ENCODE results near the gene IFITM1. TPM values are rescaled to one million over a fixed set of nuclear protein-coding genes. Genes with fewer than 3 reads are reported as not detected.
"Not testable (repeated sequence)": the region's sequence is repeated elsewhere in the genome, so short reads cannot be mapped to it uniquely, and the experiment has no call there.

IFITM1 gene
- 10 to 100 TPM; 95.7 to 97.1 TPM for total RNA-seq

GRCh38 chr11:313787-314553 lies at the start of gene IFITM1:
Gene IFITM1, plus strand, starts transcription at chr11:314040. Its CDS starts 131 bp downstream, at chr11:314171.
- Mint-ChIP-seq H3K9me3 (no peaks in the 10 kb centered on the region), H3K27me3 (no peaks in the 10 kb centered on the region), H3K36me3 (ENCODE audit: low read depth) (peaks cover 59% of the 10 kb centered on the region), H3K4me1 (peaks cover 28% of the 10 kb centered on the region), H3K27ac (peak within 1 kb of the TSS; percentile 89), H3K4me3 (peak within 1 kb of the TSS; percentile 91)
- ATAC-seq (replicated peaks) = peak; percentile 55

GRCh38 chr11:266676-267439 lies 47.0 kb upstream of the IFITM1 start:
- no peaks in the 10 kb centered on the region for H3K27me3 Mint-ChIP-seq
- ATAC-seq (replicated peaks) = peak; percentile 69
- H3K36me3 Mint-ChIP-seq (ENCODE audit: low read depth) = peaks cover 20% of the 10 kb centered on the region
- H3K27ac Mint-ChIP-seq = peak overlapping the region; percentile 96
- H3K4me3 Mint-ChIP-seq = peak overlapping the region; percentile 84
- no peaks in the 10 kb centered on the region for H3K9me3 Mint-ChIP-seq
- peaks cover 13% of the 10 kb centered on the region for H3K4me1 Mint-ChIP-seq

- Mint-ChIP-seq H3K4me3 (peak overlapping the region; percentile 84), H3K36me3 (ENCODE audit: low read depth) (peaks cover 20% of the 10 kb centered on the region), H3K9me3 (no peaks in the 10 kb centered on the region)
These were observed 46.3 kb upstream of the IFITM1 start for GRCh38 chr11:267491-267994.

GRCh38 chr11:268716-269145 lies 45.1 kb upstream of the IFITM1 start:
- not testable (repeated sequence) for H3K9me3 Mint-ChIP-seq, H3K27me3 Mint-ChIP-seq
- peak; percentile 43 for ATAC-seq (replicated peaks)
- H3K27ac Mint-ChIP-seq = peak overlapping the region; percentile 96
- peaks cover 13% of the 10 kb centered on the region for H3K4me1 Mint-ChIP-seq
- H3K4me3 Mint-ChIP-seq = peak overlapping the region; percentile 84
- peaks cover 20% of the 10 kb centered on the region for H3K36me3 Mint-ChIP-seq (ENCODE audit: low read depth)

More at GRCh38 chr11:267491-267994, 46.3 kb upstream of the IFITM1 start:
- peak; percentile 17 for ATAC-seq (replicated peaks)
- no peaks in the 10 kb centered on the region for H3K27me3 Mint-ChIP-seq
- H3K4me1 Mint-ChIP-seq = peaks cover 13% of the 10 kb centered on the region
- H3K27ac Mint-ChIP-seq = peak overlapping the region; percentile 96

GRCh38 chr11:269146-269890 lies 44.5 kb upstream of the IFITM1 start:
- Mint-ChIP-seq H3K36me3 (ENCODE audit: low read depth) (peaks cover 20% of the 10 kb centered on the region), H3K27ac (peak overlapping the region; percentile 96), H3K9me3 (no peaks in the 10 kb centered on the region), H3K4me3 (peak overlapping the region; percentile 84), H3K27me3 (no peaks in the 10 kb centered on the region), H3K4me1 (peaks cover 13% of the 10 kb centered on the region)
- peak; percentile 83 for ATAC-seq (replicated peaks)

GRCh38 chr11:270451-271318 lies 43.2 kb upstream of the IFITM1 start:
- no peak for ATAC-seq (replicated peaks)
- Mint-ChIP-seq H3K36me3 (ENCODE audit: low read depth) (peaks cover 20% of the 10 kb centered on the region), H3K4me3 (no peak overlapping the region), H3K4me1 (peaks cover 13% of the 10 kb centered on the region), H3K9me3 (no peaks in the 10 kb centered on the region), H3K27ac (no peak overlapping the region), H3K27me3 (no peaks in the 10 kb centered on the region)

GRCh38 chr11:271319-271715 lies 42.5 kb upstream of the IFITM1 start:
- ATAC-seq (replicated peaks) = no peak
- H3K4me1 Mint-ChIP-seq = peaks cover 13% of the 10 kb centered on the region
- no peaks in the 10 kb centered on the region for H3K9me3 Mint-ChIP-seq
- no peak overlapping the region for H3K4me3 Mint-ChIP-seq
- peaks cover 20% of the 10 kb centered on the region for H3K36me3 Mint-ChIP-seq (ENCODE audit: low read depth)
- no peaks in the 10 kb centered on the region for H3K27me3 Mint-ChIP-seq
- no peak overlapping the region for H3K27ac Mint-ChIP-seq

- Mint-ChIP-seq H3K9me3 (no peaks in the 10 kb centered on the region), H3K4me3 (no peak overlapping the region), H3K27ac (peak overlapping the region; percentile 26), H3K27me3 (no peaks in the 10 kb centered on the region), H3K4me1 (peaks cover 18% of the 10 kb centered on the region), H3K36me3 (ENCODE audit: low read depth) (peaks cover 19% of the 10 kb centered on the region)
- no peak for ATAC-seq (replicated peaks)
These were observed 41.5 kb upstream of the IFITM1 start for GRCh38 chr11:272195-272930.

GRCh38 chr11:272931-273198 lies 41.0 kb upstream of the IFITM1 start:
- Mint-ChIP-seq H3K27me3 (no peaks in the 10 kb centered on the region), H3K36me3 (ENCODE audit: low read depth) (peaks cover 15% of the 10 kb centered on the region), H3K27ac (no peak overlapping the region), H3K4me1 (peaks cover 23% of the 10 kb centered on the region), H3K4me3 (no peak overlapping the region), H3K9me3 (peaks cover 4% of the 10 kb centered on the region)
- ATAC-seq (replicated peaks) = no peak

GRCh38 chr11:276219-276618 lies 37.6 kb upstream of the IFITM1 start:
- no peak overlapping the region for H3K4me3 Mint-ChIP-seq
- H3K36me3 Mint-ChIP-seq (ENCODE audit: low read depth) = peaks cover 11% of the 10 kb centered on the region
- no peaks in the 10 kb centered on the region for H3K27me3 Mint-ChIP-seq
- no peak for ATAC-seq (replicated peaks)
- no peak overlapping the region for H3K27ac Mint-ChIP-seq
- H3K4me1 Mint-ChIP-seq = peaks cover 17% of the 10 kb centered on the region
- peaks cover 4% of the 10 kb centered on the region for H3K9me3 Mint-ChIP-seq

GRCh38 chr11:278001-278951 lies 35.6 kb upstream of the IFITM1 start, which contains the start of gene NLRP6:
Gene NLRP6, plus strand, starts transcription at chr11:278407. Its CDS starts 163 bp downstream, at chr11:278570.
- Mint-ChIP-seq H3K27me3 (peaks cover 5% of the 10 kb centered on the region), H3K36me3 (ENCODE audit: low read depth) (peaks cover 25% of the 10 kb centered on the region), H3K4me1 (peaks cover 30% of the 10 kb centered on the region), H3K4me3 (peak within 1 kb of the TSS; percentile 70), H3K27ac (peak within 1 kb of the TSS; percentile 20), H3K9me3 (peaks cover 4% of the 10 kb centered on the region)
- ATAC-seq (replicated peaks) = no peak

Measured in activated T-helper 17 cell treated with anti-CD3 and anti-CD28 coated beads, Interleukin-2, amount 50 U/mL, for 72 hours (primary cell).